Brain microvascular endothelial cell (primary cell): ENCODE data around the gene BACE2.
A peak's percentile ranks its signal among the peaks of the same experiment; 100 is the strongest.

Experiments used
- DNase-seq: peaks from one replicate; pipeline ENCODE4 v3.0.0-alpha.2; 2020
- H3K27ac ChIP-seq: fragments of 250-450 bp; sonication (Bioruptor Pico); 2 replicates; pipeline ENCODE4 v1.5.1; 2020; ENCODE audit warnings: mild to moderate bottlenecking, moderate library complexity
- H3K27me3 ChIP-seq: fragments of 250-450 bp; sonication (Bioruptor Pico); replicated peaks from 2 replicates; pipeline ENCODE4 v1.5.1; 2020; ENCODE audit warnings: mild to moderate bottlenecking
- H3K36me3 ChIP-seq: fragments of 250-450 bp; sonication (Bioruptor Pico); replicated peaks from 2 replicates; pipeline ENCODE4 v1.5.1; 2020; ENCODE audit warnings: mild to moderate bottlenecking
- H3K4me3 ChIP-seq: 2 replicates; pipeline ENCODE4 v1.5.1; 2011; ENCODE audit warnings: low read depth, mild to moderate bottlenecking, control low read depth, low read length, moderate library complexity
- in situ Hi-C: cut with HindIII; loops from 2 replicates; pipeline ENCODE4 v1.10.0; 2017; ENCODE audit warnings: low sequenced_read_pairs, low pct_ligation_motif_present
- TF ChIP-seq, protein P1 (sequence below): IDR thresholded peaks from 2 replicates; pipeline ENCODE4 v1.5.1; 2011; ENCODE audit warnings: low read depth, mild to moderate bottlenecking, moderate library complexity, low read length, control low read depth, inconsistent platforms; ENCODE audit errors: missing control alignments

BACE2 gene

GRCh38 chr21:41167348-41168342 lies at the start of gene BACE2:
TSS of gene BACE2 (plus strand) at chr21:41168160. CDS start at chr21:41168264, 104 bp downstream.
- H3K36me3 ChIP-seq: no peaks in the 10 kb centered on the region
- H3K4me3 ChIP-seq: peak within 1 kb of the TSS; percentile 66
- peak; percentile 33 for DNase-seq
- peak within 1 kb of the TSS; percentile 37 for H3K27ac ChIP-seq
- TF ChIP-seq, protein P1, sequence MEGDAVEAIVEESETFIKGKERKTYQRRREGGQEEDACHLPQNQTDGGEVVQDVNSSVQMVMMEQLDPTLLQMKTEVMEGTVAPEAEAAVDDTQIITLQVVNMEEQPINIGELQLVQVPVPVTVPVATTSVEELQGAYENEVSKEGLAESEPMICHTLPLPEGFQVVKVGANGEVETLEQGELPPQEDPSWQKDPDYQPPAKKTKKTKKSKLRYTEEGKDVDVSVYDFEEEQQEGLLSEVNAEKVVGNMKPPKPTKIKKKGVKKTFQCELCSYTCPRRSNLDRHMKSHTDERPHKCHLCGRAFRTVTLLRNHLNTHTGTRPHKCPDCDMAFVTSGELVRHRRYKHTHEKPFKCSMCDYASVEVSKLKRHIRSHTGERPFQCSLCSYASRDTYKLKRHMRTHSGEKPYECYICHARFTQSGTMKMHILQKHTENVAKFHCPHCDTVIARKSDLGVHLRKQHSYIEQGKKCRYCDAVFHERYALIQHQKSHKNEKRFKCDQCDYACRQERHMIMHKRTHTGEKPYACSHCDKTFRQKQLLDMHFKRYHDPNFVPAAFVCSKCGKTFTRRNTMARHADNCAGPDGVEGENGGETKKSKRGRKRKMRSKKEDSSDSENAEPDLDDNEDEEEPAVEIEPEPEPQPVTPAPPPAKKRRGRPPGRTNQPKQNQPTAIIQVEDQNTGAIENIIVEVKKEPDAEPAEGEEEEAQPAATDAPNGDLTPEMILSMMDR: peak; percentile 45
- H3K27me3 ChIP-seq: no peaks in the 10 kb centered on the region
- in situ Hi-C loops: no loop called here

DNA sequence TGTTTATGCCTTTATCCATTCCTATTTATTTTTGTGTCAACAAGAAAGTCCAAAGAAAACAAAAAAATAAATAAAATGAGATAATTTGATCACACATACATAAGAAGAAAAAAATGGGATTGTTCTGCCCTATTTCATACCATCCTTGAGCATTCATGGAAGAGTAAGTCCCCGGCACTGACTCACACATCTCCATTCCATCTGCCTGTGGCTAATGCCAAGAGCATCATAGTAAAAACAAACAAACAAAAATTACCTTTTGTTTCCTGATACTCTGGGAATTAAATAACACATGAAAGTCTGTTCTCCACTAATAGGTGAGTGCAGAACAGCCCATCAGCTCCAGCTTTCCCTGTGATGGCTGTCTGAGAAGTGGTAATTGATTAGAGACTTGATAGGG lies 48.1 kb upstream of the BACE2 start:
- no peak for DNase-seq
- in situ Hi-C loops: no loop called here
- TF ChIP-seq, protein P1: no peak
- H3K36me3 ChIP-seq: no peaks in the 10 kb centered on the region
- no peak overlapping the region for H3K27ac ChIP-seq
- no peak overlapping the region for H3K4me3 ChIP-seq
- no peaks in the 10 kb centered on the region for H3K27me3 ChIP-seq

DNA sequence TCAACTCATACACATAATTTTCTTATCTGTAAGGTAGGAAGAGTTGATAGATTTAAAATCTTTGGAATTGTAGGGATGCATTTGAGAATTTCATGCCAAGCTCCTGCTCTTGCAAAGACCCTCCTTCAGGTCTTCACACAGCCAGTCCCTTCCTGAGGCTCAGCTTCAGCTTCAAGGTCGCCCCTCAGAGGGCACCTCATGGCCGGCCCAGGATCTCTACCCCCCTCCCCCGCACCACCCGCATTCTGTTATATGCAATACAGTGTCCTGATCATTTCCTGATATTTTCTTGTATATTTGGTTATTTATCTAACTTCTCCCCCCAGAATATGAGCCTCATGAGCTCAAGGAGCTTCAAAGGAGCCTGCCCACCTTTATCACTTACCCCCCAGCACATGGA lies 47.0 kb upstream of the BACE2 start:
- Histone ChIP-seq H3K4me3 (no peak overlapping the region), H3K27me3 (no peaks in the 10 kb centered on the region), H3K27ac (no peak overlapping the region), H3K36me3 (no peaks in the 10 kb centered on the region)
- no peak for DNase-seq
- in situ Hi-C loops: no loop called here
- TF ChIP-seq, protein P1: no peak

DNA sequence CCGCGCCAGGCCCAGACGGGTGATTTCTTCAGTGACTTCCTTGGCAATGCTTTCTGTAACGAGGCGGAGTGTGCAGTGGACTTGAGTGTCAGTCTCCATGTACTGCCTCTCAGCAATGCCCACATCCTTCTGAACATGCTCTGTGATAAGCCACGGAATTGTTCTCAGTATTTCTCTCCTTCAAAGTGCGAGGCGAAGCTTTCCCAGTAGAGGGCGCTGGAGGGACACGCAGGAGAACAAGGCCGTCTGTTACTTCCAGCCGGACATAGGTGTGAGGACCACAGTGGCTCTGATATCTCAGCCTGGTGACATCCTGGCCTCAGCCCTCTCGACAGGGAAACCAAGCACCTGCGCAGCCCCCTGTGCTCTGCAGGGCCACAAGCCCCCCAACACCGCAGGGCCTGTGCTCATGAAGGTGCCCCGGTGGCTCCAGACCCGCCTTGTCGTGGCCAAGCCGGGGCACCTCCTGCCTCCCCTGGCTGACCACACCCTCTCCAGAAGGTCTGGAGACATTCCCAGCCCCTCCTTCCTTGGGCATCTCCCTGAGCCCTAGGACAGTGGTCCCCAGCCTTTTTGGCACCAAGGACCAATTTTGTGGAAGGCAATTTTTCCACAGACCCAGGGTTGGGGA lies 46.1 kb upstream of the BACE2 start:
- DNase-seq: peak; percentile 74
- H3K27ac ChIP-seq: no peak overlapping the region
- TF ChIP-seq, protein P1: peak; percentile 94
- no peaks in the 10 kb centered on the region for H3K36me3 ChIP-seq
- no peaks in the 10 kb centered on the region for H3K27me3 ChIP-seq
- in situ Hi-C loops: no loop called here
- no peak overlapping the region for H3K4me3 ChIP-seq

DNA sequence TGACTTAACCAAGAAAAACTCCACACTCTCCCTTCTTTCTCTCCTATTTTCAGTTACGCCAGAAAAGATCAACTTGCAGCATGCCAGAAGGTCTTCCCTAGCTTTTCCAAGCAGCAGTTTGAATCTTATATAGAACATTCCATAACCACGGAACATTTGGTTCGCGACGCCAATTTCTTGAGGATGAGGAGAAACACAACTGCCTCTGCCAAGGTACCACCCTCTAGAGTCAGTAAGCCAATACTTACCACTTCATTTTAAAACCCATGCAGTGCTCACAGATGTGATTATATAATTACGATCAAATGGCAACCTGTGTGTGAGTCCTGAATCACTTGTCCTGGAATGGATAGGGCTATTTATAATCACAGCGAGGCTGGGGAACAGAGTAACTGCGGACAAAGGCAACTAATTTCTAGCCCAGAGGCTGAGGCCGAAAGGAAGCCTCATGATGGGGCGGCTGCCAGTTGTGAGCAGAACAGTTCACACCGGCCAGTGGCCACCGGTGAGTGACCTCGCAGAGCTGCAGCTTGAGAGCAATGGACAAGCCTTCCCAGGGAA lies 43.2 kb upstream of the BACE2 start:
- no peak for DNase-seq
- in situ Hi-C loops: no loop called here
- no peak overlapping the region for H3K27ac ChIP-seq
- TF ChIP-seq, protein P1: no peak
- H3K36me3 ChIP-seq: no peaks in the 10 kb centered on the region
- H3K27me3 ChIP-seq: no peaks in the 10 kb centered on the region
- H3K4me3 ChIP-seq: no peak overlapping the region
